Activated T-cell treated with anti-CD3 and anti-CD28 coated beads for 4 hours (primary cell): ENCODE results near the gene KCNK3.
"Not testable (repeated sequence)": the region's sequence is repeated elsewhere in the genome, so short reads cannot be mapped to it uniquely, and the experiment has no call there.

Experiments
- DNase-seq: peaks from one replicate; pipeline ENCODE4 v3.0.0-alpha.2; 2020

Gene KCNK3

DNA sequence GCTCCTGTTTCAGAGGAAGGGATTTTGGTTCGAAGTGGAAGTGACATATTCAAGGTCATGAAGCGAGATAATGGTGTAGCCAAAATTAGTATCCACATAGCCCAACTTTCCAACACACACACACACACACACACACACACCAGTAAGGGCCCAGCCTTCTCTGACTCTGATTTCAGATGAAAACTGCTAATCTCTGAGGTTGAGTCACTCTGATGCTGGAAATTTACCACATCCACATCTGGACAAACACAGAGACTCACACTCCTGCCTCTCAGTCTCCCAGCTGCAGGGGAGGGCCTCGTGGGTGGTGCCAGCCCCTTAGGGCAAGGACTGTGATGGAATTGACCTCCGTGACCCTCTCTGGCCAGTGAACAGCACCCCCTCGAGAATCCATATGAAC is 42.6 kb downstream of the KCNK3 start:
- no peak for DNase-seq

DNA sequence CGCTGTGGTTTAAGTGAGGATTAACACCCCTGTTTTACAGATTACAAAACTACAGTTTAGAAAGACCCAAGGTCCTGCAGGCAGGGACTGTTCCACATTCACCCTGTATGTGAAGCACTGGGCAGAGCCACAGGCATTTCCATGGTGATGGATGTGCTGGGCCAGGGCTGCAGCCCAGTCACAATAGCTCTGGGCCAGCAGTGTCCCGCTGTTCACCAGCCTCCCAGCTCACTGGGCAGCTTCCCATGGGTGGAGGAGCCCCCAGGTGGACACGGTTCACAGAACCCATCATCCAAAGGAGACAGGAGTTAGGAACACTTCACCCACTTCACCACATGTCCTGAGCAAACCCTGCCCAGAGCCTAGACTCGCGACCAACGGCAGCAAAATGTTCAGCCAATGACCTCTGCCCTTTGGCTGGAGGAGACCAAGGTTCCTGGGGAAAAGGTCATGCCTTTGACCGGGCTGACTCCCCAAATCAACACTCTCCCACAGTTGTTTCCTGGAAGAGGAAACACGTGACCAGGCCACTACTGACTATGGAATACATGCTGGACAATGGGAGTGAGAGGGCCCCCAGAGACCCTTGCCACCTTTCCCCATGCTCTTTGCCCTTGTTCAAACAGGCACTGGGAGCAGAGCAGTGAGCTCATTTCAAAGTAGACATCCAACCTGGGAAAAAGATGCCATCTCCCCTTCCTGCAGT is 43.5 kb downstream of the KCNK3 start:
- DNase-seq = no peak

DNA sequence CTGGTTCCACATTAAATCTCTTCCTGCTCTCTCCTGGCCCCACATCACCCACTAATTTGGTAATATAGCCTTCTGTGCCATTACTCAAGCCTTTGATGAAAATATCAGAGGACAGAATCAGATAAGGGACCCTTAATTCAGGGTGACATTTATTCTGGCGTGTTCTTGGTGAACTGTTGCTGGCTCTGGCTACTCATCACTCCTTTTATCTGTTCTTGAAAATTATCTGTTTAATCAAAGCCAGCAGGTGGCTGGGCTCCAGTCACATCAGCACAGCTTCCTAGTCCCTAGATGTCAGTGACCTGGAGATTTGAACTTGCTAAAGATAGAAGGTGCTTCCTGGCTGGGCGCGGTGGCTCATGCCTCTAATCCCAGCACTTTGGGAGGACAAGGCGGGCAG is 44.7 kb downstream of the KCNK3 start:
- DNase-seq = no peak

DNA sequence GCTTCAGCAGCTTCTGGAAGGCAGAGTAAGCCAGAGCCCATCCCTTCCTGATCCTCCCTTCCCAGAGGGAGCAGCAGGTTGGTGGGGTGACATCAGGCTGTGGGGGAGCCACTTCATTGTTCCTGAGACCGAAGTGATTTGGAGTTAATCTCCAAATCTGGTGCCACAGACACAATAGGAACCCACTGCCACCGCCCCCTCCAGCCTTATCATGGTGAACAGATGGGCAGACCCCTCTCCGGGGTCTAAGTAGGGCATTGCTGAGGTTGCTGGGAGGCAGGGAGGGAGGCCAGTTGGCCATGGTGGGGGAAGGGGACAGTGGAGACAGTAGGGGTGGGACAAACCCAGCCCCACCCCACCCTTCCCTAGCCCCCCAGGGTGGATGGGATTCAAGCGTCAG is 46.0 kb downstream of the KCNK3 start:
- DNase-seq = no peak

DNA sequence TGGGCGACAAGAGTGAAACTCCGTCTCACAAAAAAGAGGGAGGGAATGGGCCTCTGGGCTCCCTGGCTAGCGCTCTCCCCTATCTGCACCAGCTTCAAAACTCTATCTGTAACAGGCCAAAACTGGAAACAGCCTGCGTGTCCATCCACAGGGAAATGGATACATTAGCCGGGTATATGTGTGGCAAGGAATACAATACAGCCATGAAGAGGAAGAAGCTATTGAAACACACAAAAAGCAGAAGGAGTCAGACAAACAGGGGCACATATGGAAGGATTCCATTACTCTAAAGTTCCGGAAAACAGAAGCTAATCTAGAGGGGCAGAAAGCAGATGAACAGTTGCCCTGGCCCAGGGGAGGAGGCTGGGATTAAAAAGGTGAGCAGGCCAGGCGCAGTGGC is 47.0 kb downstream of the KCNK3 start:
- no peak for DNase-seq

DNA sequence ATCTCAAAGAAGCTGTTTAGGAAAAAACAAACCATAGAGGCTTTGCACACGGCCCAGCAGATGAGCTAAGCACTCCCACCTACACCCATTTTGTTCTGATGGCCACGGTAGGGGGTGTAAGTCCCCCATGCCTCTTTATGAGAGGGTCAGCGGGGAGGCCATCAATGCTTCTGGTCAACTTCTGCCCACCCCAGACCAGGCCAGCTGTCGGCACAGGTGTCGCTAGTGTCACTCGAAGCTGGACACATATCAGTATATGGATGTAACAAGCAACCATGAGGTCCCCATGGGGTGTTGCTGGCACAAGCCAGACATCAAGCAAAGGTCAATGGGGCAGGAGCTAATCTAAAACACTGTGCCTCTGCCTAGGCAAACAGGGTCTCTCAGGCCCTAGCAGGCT is 47.8 kb downstream of the KCNK3 start:
- no peak for DNase-seq

DNA sequence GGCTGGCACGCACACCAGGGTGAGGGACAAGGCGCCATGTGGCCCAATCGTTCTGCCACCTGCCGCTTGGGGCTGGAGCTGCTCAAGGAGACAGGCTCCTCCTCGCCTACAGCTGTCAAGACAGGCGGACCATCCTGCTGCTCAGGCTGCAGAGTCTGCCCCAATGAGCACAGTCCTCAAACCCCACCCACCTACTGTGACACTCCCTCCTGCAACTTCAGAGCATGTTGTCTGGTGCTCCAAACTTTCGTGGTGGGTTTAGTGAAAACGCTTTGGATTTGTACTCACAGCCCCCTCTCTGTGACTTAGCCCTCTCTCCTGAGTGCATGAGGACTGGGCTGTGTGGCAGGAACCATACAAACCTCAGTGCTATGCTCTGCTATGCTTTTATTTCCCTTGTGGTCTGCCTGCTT is 48.4 kb downstream of the KCNK3 start:
- DNase-seq = no peak

DNA sequence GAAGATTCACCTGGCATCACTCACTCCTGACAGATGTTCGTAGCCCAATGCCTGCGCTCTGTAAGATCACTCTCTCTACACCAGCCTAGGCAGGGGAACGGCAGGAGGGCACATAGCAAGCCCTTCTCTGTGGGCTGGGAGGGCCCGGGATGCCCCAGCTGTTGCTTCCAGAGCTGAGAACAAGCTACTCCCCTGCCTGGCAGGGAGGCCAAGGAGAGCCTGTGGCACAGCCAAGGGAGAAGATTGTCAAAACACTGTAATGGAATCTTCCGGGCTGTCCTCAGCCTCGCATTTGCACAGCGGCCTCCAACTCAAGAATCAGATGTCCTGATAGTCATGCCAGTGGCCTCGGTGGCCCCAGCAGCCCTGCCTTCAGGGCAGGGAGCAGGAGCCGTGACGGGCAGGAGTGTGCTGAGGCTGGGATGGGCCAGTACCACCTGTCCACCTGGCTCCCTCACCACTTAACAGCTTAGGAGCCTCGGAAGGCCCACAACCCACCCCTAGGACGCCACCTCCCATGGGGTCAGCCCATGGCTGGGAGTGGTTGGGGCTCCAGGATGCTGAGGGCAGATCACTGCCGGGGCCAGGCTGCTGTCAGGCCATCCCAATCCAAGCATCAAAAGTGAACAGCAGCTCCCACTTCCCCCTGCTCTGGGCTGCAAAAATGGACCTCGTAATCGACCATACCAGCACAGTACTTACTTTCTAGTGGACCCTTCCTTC is 49.7 kb downstream of the KCNK3 start:
- no peak for DNase-seq

DNA sequence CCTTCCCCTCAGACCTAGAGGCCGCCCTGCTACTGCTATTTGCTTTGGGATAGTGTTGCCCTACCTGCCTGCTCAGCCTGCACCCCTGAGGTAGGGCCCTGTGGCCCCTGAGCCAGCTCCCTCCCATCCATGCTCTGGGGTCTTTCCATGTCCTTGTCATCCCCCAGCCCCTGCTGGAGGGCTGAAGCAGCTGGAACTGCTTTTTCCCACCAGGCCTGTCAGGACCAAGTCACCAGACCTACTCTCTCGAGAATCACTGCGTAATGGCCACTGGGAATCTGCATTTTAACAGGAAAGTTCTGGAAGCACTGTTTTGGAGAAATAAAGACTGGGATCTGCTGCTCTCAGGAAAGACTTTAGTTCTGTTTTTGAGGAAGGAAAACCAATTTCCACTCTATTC is 51.3 kb downstream of the KCNK3 start:
- DNase-seq = no peak

DNA sequence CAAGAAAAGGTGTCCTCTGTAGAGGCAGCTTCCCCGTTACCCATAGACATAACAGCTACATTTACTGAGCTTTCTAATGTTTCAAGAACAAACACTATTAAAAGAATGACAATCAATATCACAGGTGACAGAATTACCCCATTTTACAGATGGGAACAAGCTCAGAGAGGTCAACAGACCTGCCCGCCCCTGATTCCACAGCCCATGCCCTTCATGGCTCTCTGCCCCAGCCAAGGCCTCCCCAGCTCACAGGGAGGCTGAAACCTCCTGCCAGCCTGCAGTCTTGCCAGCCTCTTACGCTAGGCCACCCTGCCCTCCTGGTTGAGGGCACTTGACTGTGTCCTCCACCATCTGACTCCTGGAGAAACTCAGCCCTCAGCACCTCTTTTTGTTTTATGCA is 52.4 kb downstream of the KCNK3 start:
- DNase-seq = no peak

DNA sequence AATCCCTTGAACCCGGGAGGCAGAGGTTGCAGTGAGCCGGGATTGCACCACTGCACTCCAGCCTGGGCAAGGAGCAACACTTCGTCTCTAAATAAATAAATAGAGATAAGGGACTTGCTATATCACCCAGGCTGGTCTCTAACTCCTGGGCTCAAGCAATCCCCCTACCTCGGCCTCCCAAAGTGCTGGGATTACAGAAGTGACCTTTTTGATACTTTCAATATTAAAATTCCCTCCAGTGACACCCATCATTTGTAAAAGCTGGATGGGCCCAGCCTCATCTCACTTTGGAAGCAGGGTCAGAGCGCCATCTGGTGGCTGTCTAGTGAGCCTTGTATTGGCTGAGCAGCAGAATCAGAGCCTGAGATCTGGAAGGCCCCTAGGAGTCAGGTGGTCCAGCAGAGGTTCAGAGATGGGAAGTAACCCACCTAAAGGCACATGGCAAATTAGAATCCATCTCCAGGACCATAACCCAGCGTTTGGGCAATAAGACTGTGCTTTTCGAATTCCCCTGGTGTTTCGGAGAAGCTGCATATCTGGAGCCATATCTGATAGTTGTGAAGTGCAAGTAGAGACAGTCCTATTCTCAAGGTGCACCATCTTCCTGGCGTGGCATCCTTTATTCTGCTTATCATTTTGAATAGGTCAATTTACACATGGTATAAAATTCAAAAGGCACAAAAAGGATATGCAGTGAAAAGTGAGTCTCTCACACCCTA is 53.2 kb downstream of the KCNK3 start:
- peak; percentile 75 for DNase-seq

DNA sequence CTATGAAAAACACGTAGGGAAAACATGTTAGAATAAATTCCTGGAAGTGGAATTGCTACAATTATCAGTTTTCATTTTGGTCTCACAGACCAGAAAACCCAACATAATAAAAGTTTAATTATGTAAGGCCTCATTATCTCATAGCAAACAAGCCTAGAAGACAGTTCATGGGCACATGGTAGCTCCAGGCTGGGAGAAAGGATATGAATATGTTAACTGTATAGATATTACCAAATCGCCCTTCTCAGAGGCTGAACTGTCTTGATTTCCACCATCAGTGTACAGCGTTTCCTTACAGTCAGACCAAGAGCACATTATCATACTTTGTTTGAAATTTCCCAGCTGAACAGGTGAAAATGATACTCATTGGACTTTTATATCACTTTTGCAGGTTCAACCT is 54.4 kb downstream of the KCNK3 start:
- no peak for DNase-seq

DNA sequence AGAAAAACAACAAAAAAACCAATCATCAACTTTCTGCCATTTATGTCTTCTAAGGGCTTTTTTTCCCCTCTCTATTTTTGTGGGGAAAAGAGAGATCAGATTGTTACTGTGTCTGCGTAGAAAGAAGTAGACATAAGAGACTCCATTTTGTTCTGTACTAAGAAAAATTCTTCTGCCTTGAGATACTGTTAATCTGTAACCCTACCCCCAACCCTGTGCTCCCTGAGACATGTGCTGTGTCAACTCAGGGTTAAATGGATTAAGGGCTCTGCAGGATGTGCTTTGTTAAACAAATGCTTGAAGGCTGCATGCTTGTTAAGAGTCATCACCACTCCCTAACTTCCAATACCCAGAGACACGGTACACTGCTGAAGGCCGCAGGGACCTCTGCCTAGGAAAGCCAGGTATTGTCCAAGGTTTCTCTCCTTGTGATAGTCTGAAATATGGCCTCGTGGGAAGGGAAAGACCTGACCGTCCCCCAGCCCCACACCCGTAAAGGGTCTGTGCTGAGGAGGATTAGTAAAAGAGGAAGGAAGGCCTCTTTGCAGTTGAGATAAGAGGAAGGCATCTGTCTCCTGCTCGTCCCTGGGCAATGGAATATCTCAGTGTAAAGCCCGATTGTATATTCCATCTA is 57.4 kb downstream of the KCNK3 start:
- DNase-seq = not testable (repeated sequence)

DNA sequence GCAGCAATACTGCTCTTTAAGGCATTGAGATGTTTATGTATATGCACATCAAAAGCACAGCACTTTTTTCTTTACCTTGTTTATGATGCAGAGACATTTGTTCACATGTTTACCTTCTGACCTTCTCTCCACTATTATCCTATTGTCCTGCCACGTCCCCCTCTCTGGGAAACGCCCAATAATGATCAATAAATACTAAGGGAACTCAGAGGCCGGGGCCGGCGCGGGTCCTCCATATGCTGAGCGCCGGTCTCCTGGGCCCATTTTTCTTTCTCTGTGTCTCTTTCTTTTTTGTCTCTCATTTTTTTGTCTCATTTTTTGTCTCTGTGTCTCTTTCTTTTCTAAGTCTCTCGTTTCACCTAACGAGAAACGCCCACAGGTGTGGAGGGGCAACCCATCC is 57.9 kb downstream of the KCNK3 start:
- DNase-seq = not testable (repeated sequence)

DNA sequence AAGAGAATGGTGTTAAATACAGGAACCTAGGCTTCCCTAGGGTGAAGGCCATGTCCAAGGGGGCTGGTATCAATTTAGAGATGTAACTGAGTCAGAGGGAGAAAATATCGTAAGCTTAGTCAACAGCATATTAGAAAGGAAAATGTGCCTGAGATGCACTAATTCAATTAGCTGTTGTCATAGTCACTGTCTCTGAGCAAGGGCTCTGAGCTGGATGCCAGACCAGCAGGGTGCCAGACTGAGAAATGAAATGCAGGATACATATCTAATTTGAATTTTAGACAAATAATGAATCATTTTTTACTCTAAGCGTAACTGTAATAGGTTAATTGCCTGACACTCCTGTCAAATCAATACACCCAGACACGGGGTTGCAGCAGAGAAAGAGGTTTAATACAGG is 60.1 kb downstream of the KCNK3 start:
- no peak for DNase-seq

DNA sequence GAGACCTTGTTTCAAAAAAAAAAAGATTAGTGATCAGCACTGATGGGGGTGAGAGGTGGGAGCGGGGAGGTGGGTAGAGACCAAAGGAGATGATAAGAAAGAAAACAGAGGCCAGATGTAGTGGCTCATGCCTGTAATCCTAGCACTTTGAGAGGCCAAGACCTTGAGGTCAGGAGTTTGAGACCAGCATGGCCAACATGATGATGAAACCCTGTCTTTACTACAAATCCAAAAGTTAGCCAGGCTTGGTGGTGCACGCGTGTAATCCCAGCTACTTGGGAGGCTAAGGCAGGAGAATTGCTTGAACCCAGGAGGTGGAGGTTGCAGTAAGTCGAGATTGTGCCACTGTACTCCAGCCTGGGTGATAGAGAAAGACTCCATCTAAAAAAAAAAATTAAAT is 62.0 kb downstream of the KCNK3 start:
- DNase-seq = no peak

DNA sequence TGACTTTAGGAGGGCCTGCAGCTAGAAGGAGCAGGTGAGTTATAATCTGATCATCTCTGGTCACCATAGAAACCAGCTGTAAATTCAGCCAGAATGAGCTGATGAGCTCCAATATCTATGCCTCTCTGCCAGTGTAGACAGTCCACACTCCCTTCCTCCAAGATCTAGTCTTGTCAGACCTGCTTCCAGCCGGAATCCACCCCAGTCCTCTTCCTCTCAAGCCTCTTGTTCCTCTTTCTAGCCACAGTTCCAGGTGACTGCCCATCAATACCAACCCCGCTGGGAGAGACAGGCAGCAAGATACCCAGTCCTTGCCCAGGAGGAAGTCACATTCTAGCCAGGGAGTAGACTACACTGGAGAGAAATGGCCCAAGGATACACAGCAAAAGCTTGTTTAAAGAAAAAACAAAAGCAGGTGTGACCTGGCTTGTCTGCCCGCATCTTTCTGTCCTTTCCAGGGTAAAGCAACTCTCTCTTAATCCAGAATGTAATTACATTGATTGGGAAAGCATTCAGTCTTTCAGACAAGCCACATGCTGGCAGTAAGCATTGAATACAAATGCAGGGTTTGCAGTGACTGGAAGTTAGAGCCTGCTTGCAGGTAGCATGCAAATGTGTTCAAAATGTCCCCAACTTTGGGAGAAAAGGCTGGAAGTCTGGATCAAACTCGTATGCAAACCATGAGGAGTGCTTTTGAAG is 62.6 kb downstream of the KCNK3 start:
- no peak for DNase-seq

DNA sequence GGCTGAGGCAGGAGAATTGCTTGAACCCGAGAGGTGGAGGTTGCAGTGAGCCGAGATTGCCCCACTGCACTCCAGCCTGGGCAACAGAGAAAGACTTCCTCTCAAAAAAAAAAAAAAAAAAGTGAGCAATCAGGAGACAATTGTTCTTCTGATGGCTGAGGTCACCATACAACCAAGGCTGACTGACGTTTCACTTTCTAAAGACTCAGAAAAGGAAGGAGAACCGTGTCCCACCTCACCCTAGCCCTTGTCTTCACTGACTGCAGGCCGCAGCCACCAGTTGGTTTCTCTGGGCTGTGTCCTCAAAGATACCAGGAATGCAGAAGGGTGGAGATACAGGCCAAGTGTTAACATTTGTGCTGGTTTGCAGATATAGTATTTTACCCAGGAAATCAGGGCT is 63.8 kb downstream of the KCNK3 start:
- no peak for DNase-seq

DNA sequence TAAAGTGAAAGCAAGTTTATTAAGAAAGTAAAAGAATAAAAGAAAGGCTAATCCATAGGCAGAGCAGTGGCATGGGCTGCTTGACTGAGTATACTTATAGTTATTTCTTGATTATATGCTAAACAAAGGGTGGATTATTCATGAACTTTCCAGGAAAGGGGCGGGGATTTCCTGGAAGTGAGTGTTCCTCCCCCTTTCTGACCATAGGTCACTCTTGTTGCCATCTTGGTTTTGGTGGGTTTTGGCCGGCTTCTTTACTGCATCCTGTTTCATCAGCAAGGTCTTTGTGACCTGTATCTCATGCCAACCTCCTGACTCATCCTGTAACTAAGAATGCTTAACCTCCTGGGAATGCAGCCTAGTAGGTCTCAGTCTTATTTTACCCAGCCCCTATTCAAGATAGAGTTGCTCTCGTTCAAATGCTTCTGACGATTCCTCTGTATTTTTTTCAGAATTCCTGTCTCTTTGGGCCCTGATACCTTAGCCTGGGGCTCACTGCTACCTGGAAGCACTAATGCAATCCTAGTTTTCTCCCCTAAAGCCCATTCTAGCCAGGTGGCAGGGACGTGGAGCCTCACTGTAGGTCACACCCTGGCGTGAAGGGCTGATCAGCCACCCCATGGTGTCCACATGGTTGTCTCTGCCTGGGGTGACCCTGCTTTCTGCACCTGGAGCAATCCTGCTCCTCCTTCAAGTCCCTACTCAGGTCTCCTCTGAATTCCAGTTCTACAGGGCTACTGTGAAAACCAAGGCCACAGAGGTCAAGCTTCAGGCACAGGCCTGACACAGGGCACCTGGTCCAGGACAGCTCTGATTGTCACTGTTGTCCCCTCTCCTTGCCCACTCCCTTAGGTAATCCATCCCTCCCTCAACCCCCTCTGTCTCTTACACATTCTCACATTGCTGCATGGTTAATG is 65.6 kb downstream of the KCNK3 start:
- DNase-seq = no peak

DNA sequence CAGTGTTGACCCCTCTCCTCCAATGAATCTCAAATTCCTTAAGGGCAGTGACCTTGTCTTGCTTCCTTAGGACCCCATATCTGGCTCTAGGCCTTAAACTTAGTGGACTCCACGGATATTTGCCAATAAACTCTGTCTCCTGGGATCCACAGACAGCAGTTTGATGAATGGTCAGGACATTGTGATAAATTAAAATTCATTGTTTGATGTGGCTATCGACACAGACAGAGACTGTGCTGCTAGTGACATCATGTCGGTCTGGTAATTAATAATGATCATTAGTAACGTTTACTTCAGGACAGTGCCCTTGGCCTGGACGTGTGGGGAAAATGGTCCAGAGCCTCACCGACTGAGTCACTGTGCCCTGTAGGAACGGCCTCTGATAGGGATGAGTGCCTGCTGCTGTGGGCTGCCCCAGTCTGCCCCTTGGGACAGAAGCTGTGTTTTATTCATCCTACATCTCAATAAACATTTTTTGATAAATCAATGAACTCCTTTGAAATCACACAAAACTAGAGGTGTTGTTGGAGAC is 66.3 kb downstream of the KCNK3 start:
- no peak for DNase-seq

DNA sequence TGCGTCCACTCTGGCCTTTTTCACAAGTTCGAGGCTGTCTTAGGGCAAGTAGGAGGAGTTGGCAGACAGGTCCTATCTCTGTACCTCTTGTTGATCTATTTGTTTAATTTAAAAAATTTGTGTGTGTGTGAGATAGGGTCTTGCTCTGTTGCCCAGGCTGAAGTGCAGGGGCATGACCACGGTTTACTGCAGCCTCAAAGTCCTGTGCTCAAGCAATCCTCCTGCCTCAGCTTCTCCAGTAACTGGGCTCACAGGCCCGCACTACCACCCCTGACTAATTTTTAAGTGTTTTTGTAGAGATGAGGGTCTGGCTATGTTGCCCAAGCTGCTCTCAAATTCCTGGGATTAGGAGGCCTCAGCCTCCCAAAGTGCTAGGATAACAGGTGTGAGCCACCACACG is 67.3 kb downstream of the KCNK3 start:
- no peak for DNase-seq

DNA sequence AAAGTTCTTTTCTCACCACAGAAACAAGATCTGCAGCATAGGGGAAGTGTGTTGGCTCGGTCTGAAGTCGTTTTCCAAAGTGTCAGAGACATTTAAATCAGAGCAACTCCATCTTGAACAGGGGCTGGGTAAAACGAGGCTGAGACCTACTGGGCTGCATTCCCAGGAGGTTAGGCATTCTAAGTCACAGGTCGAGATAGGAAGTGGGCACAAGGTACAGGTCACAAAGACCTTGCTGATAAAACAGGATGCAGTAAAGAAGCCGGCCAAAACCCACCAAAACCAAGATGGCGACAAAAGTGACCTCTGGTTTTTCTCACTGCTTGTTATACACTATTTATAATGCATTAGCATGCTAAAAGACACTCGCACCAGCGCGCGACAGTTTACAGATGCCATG is 68.5 kb downstream of the KCNK3 start:
- DNase-seq = not testable (repeated sequence)
